H1 (cell line): ENCODE data around the gene R3HDM2.

Experiments
- BRCA1 ChIP-seq: IDR thresholded peaks from 2 replicates; pipeline ENCODE4 v1.6.1; 2012; ENCODE audit warnings: low read depth, low read length, improper control_type of control experiment
- EP300 ChIP-seq, 2 experiments: IDR thresholded peaks; 1 replicate in 1 of 2; 2 replicates in 1 of 2; pipeline ENCODE4 v1.6.1; 2011 to 2012; ENCODE audit warnings: low read depth in 2 of 2, low read length in 2 of 2, mild to moderate bottlenecking in 2 of 2, borderline replicate concordance in 1 of 2, inconsistent platforms in 1 of 2, moderate library complexity in 1 of 2
- EZH2 ChIP-seq: fragments of 200-600 bp; sonication (generic); IDR thresholded peaks from 2 replicates; pipeline ENCODE4 v1.7.1; 2012; ENCODE audit warnings: low read depth, mild to moderate bottlenecking, moderate library complexity, low read length, inconsistent platforms; ENCODE audit not compliant: severe bottlenecking
- JUND ChIP-seq: IDR thresholded peaks from 2 replicates; pipeline ENCODE4 v1.6.1; 2011; ENCODE audit warnings: mild to moderate bottlenecking, improper control_type of control experiment, low read length
- POLR2A ChIP-seq, 2 experiments: IDR thresholded peaks; 1 replicate in 1 of 2; 2 replicates in 1 of 2; pipeline ENCODE4 v1.6.1; 2011; ENCODE audit warnings: low read depth in 2 of 2, low read length in 2 of 2, mild to moderate bottlenecking in 2 of 2; ENCODE audit errors: control extremely low read depth in 1 of 2
- POLR2AphosphoS5 ChIP-seq: IDR thresholded peaks from 2 replicates; pipeline ENCODE4 v1.6.1; 2011; ENCODE audit warnings: low read depth, low read length
- RFX5 ChIP-seq: IDR thresholded peaks from 2 replicates; pipeline ENCODE4 v1.6.1; 2011; ENCODE audit warnings: low read depth, low read length, improper control_type of control experiment, borderline replicate concordance
- RXRA ChIP-seq: IDR thresholded peaks from 2 replicates; pipeline ENCODE4 v1.6.1; 2011; ENCODE audit warnings: low read depth, mild to moderate bottlenecking, low read length, moderate library complexity; ENCODE audit not compliant: insufficient read depth
- SIX5 ChIP-seq: IDR thresholded peaks from 2 replicates; pipeline ENCODE4 v1.6.1; 2011; ENCODE audit warnings: mild to moderate bottlenecking, low read depth, low read length
- ZNF274 ChIP-seq: IDR thresholded peaks from 2 replicates; pipeline ENCODE4 v1.7.0; 2012; ENCODE audit warnings: low read length, borderline replicate concordance; ENCODE audit errors: extremely low read depth
- TF ChIP-seq, protein P1 (sequence below), 3 experiments: IDR thresholded peaks; 1 replicate in 2 of 3; 2 replicates in 1 of 3; pipeline versions ENCODE4 v1.5.1 to v1.6.1; 2011; ENCODE audit warnings: low read length in 3 of 3, mild to moderate bottlenecking in 3 of 3, inconsistent platforms in 2 of 3, low read depth in 1 of 3, moderate library complexity in 1 of 3; ENCODE audit not compliant: insufficient read depth in 1 of 3; ENCODE audit errors: control extremely low read depth in 1 of 3
- TF ChIP-seq, protein P2 (sequence below): IDR thresholded peaks from 2 replicates; pipeline ENCODE4 v1.6.1; 2011; ENCODE audit warnings: low read length, improper control_type of control experiment
- TF ChIP-seq, protein P3 (sequence below): IDR thresholded peaks from 2 replicates; pipeline ENCODE4 v1.6.1; 2011; ENCODE audit warnings: low read depth, mild to moderate bottlenecking, low read length; ENCODE audit not compliant: insufficient read depth

GRCh38 chr12:57234233-57234570, 196.6 kb downstream of the R3HDM2 start:
- TF ChIP-seq ZNF274 (no peak), BRCA1 (no peak), POLR2AphosphoS5 (no peak), RFX5 (no peak), EP300 (IDR thresholded peaks at IDR 0.05; ENCODE audit: borderline replicate concordance in 1 of 2, low read depth in 2 of 2, low read length in 2 of 2) (no peak), EZH2 (no peak), RXRA (no peak), SIX5 (no peak), JUND (no peak), POLR2A (IDR thresholded peaks at IDR 0.05; ENCODE audit: control extremely low read depth in 1 of 2, low read depth in 2 of 2, low read length in 2 of 2) (no peak)
- TF ChIP-seq, protein P1, sequence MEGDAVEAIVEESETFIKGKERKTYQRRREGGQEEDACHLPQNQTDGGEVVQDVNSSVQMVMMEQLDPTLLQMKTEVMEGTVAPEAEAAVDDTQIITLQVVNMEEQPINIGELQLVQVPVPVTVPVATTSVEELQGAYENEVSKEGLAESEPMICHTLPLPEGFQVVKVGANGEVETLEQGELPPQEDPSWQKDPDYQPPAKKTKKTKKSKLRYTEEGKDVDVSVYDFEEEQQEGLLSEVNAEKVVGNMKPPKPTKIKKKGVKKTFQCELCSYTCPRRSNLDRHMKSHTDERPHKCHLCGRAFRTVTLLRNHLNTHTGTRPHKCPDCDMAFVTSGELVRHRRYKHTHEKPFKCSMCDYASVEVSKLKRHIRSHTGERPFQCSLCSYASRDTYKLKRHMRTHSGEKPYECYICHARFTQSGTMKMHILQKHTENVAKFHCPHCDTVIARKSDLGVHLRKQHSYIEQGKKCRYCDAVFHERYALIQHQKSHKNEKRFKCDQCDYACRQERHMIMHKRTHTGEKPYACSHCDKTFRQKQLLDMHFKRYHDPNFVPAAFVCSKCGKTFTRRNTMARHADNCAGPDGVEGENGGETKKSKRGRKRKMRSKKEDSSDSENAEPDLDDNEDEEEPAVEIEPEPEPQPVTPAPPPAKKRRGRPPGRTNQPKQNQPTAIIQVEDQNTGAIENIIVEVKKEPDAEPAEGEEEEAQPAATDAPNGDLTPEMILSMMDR (IDR thresholded peaks at IDR 0.05; ENCODE audit: control extremely low read depth in 1 of 3, insufficient read depth in 1 of 3, low read depth in 1 of 3, low read length in 3 of 3): no peak
- TF ChIP-seq, protein P2, sequence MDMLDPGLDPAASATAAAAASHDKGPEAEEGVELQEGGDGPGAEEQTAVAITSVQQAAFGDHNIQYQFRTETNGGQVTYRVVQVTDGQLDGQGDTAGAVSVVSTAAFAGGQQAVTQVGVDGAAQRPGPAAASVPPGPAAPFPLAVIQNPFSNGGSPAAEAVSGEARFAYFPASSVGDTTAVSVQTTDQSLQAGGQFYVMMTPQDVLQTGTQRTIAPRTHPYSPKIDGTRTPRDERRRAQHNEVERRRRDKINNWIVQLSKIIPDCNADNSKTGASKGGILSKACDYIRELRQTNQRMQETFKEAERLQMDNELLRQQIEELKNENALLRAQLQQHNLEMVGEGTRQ: no peak
- TF ChIP-seq, protein P3, sequence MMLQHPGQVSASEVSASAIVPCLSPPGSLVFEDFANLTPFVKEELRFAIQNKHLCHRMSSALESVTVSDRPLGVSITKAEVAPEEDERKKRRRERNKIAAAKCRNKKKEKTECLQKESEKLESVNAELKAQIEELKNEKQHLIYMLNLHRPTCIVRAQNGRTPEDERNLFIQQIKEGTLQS: no peak
